HEK293 (cell line): Measurements from ENCODE around the gene KIF3B.

ENCODE experiments used
- CTCF ChIP-seq: fragments of 450-650 bp; formaldehyde crosslinking; IDR thresholded peaks from 2 replicates; pipeline ENCODE4 v1.5.1; 2016; ENCODE audit warnings: missing biosample characterization, missing genetic modification characterization
- KLF17 ChIP-seq: fragments of 450-650 bp; formaldehyde crosslinking; IDR thresholded peaks from 2 replicates; pipeline ENCODE4 v1.5.1; 2016; ENCODE audit warnings: missing biosample characterization, missing genetic modification characterization
- KLF9 ChIP-seq: fragments of 450-650 bp; formaldehyde crosslinking; IDR thresholded peaks from 2 replicates; pipeline ENCODE4 v1.5.1; 2016; ENCODE audit warnings: missing biosample characterization, missing genetic modification characterization, low read depth
- PRDM10 ChIP-seq: fragments of 450-650 bp; formaldehyde crosslinking; IDR thresholded peaks from 2 replicates; pipeline ENCODE4 v1.5.1; 2016; ENCODE audit warnings: missing biosample characterization, missing genetic modification characterization
- REST ChIP-seq: fragments of 450-650 bp; formaldehyde crosslinking; IDR thresholded peaks from 2 replicates; pipeline ENCODE4 v1.5.1; 2016; ENCODE audit warnings: missing biosample characterization, missing genetic modification characterization
- ZBTB7A ChIP-seq: fragments of 450-650 bp; formaldehyde crosslinking; IDR thresholded peaks from 2 replicates; pipeline ENCODE4 v1.5.1; 2016; ENCODE audit warnings: low read depth, missing biosample characterization, missing genetic modification characterization
- ZNF10 ChIP-seq: fragments of 450-650 bp; formaldehyde crosslinking; IDR thresholded peaks from 2 replicates; pipeline ENCODE4 v1.5.1; 2017; ENCODE audit warnings: missing biosample characterization, missing genetic modification characterization
- ZNF138 ChIP-seq: fragments of 450-650 bp; formaldehyde crosslinking; IDR thresholded peaks from 2 replicates; pipeline ENCODE4 v1.5.1; 2016; ENCODE audit warnings: missing biosample characterization, missing genetic modification characterization, borderline replicate concordance

GRCh38 chr20:32304131-32304746, 26.8 kb downstream of the KIF3B start:
- TF ChIP-seq CTCF (tag by site-specific recombination): no peak
- no peak for TF ChIP-seq ZBTB7A (tag by site-specific recombination)
- no peak for TF ChIP-seq REST (tag by site-specific recombination)
- no peak for TF ChIP-seq PRDM10
- no peak for TF ChIP-seq KLF9
- TF ChIP-seq ZNF138 (tag by site-specific recombination): no peak
- TF ChIP-seq ZNF10: no peak
- no peak for TF ChIP-seq KLF17 (tag by site-specific recombination)
